Suppressor macrophage treated with lipopolysaccharide for 1 hour (primary cell): ENCODE data around the gene MMP25.

Experiments used
- DNase-seq, 3 donors: peaks; one replicate each; pipeline ENCODE4 v3.0.0-alpha.2; 2020 to 2022

MMP25 gene, protein sequence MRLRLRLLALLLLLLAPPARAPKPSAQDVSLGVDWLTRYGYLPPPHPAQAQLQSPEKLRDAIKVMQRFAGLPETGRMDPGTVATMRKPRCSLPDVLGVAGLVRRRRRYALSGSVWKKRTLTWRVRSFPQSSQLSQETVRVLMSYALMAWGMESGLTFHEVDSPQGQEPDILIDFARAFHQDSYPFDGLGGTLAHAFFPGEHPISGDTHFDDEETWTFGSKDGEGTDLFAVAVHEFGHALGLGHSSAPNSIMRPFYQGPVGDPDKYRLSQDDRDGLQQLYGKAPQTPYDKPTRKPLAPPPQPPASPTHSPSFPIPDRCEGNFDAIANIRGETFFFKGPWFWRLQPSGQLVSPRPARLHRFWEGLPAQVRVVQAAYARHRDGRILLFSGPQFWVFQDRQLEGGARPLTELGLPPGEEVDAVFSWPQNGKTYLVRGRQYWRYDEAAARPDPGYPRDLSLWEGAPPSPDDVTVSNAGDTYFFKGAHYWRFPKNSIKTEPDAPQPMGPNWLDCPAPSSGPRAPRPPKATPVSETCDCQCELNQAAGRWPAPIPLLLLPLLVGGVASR

DNA sequence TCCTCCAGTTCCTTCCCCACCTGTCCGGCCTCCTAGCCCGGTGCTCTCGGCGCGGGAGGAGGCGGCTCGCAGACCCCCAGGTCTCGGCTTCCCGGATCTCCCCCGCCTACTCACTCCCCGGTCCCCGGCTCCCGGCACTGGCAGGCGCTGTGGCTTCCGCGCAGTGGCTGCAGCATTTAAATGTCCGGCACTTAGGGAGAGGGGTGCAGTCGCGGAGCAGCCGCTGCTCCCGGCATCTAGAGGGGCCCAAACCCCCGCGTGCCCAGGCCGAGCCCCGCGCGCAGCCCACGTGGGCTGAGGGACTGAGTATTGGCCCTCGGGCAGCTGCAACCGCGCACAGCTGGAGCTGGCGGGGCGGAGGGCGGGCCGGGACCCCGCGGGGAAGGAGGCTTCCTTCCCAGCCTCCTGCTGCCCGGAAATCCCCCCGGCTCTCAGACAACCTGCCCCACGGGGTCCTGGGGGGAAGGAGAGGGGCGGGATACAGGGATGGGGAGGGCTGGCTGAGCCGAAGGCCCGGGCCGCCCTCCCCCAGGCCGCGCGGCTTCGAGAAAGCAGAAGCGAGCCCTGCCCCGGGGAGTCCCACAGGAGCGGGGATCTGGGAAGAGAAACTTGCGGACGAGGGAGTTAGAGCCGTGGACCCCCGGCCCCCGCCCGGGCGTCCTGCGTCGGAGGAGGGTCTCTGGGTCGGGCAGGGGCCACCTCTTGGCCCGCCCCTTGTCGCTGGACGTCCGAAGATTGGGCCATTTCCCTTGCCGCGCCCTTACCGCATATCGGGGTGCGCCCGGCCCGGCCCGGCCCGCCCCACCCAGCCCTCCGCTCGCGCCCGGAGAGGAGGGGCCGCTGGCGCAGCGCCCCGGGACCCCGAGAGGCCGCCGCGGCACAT lies at the start of gene MMP25:
TSS of gene MMP25 (plus strand) at position 804 of the 883 bp plus-strand sequence. CDS start 357 bp downstream, outside the sequence.
- peak; percentile 78 to 92 (median 83) for DNase-seq

DNA sequence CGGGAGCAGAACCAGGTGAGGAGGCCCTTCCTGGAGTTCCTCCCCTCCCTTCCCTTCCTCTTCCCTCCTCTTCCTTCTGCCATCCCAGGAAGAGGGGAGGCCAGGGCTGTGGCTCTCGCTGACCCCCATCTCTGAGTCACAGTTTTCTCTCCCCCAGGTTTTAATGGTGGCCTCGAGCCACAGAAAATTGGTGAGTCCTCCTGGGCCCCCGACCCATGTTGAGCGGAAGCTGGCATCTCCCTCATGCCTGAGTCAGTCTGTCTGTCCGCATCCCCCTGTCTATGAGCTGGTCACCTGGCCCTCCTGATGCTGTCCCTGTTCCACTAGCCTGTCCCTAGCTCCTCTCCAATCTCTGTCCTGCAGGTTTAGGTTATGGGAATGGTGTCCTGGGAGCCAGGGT lies 46.4 kb upstream of the MMP25 start:
- DNase-seq: no peak

DNA sequence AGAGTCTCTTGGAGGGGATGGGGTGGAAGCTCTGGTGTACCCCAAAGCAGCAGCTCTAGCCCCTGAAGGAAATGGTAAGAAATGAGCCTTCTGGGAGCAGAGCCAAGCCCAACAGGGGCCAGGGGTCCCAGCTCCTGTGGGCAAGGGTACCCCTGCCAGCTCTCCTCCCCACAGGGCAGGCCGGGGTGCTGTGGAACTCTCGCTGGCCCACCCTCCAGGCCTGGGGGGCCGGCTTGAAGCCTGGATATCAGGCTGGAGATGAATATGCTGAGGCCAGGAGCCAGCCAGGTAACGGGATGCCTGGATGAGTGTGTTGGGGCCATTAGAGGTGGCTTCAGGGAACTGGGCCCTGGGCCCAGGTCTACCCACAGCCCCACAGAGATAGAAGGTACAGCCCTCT lies 45.8 kb upstream of the MMP25 start:
- no peak for DNase-seq

DNA sequence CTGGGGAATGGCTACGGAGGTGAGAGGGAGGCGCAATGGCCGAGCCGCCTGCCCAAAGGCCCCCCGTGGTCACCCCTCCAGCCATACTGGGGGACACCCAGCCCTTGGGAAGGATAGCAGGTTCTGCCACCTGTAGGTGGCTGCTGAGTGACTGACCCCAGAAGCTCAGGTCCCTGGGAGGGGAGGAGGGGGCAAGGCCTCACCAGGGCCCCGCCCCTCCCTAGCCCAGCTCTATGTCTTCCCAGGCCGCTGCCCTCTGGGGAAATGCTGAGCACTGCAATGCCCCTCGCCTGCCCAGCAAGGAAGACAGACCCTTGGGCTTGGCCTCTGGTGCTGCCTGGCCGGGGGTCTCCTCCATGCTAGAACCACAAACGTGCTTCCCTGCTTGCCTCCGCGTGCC lies 45.0 kb upstream of the MMP25 start:
- no peak for DNase-seq

DNA sequence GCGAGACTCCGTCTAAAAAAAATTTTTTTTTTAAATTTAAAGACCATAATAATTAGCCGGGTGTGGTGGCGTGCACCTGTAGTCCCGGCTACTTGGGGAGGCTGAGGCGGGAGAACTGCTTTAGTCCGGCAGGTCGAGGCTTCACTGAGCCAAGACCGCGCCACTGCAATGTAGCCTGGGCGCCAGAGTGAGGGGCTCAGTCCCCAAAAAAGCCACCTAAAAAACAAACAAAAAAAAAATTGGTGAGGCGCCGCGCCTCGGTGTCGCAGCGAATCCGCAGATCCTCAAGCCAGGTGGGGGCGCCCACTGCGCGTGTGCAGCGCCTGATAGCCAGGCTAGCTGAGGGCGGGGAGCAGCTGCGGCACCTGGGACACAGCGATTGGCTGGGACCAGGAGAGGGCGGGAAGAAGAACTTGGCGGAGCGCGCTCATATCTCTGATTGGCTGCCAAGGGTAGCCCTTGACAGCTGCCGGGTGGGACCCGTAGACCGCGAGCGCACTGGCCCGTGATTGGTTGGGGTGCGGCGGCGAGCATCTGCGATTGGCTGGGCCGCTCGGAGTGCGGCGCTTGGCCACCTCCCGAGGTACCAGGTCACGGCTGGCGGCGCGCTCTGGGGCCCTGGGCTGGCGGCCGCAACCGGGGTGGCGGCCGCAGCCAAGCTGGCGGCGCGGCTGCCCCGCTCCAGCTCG lies 42.6 kb upstream of the MMP25 start:
- peak; percentile 98 to 99 (median 98) for DNase-seq

DNA sequence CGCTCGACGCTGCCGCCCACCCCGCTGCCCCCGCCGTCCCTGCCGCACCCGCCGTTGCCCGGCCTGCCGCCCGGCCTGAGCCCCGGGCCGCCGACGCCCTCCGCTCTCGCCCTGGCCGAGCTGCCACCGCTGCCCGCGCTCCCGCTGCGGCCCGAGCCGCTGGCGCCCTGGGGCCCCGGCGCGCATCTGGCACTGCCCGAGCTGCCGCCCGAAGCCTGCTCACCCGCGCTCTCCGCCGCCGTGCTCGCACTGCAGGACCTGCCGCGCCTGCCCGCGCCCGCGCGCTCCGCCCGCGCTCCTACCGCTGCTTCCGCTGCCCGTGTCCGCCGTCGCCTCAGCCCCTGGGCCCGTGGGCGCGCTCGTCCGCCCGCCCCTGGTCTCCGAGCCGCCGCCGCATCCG lies 42.0 kb upstream of the MMP25 start:
- peak in 2 of 3 donors; percentile 39 to 73 for DNase-seq

DNA sequence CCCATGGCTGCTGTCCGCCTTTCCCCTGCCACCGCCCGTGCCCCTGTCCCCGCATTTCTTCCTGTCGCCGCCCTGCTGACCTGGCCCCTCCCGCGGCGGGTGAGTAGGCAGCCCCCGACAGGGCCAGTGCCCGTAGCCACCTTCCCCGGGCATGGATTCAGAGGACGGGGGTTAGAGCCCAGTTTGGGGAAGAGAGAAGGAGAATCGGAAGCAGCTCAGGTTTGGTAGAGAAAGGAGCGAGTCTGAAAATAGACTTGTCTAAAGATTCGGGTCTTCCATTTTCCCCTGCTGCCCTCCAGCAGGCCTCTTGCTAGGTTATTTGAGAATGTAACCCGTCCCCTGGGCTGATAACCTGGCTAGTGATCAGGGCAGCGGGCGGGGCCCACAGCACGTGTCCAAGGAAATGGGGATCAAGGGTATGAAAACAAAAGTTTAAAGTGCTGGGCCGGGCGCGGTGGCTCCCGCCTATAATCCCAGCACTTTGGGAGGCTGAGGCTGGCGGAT lies 41.5 kb upstream of the MMP25 start:
- peak in 2 of 3 donors; percentile 41 to 54 for DNase-seq

DNA sequence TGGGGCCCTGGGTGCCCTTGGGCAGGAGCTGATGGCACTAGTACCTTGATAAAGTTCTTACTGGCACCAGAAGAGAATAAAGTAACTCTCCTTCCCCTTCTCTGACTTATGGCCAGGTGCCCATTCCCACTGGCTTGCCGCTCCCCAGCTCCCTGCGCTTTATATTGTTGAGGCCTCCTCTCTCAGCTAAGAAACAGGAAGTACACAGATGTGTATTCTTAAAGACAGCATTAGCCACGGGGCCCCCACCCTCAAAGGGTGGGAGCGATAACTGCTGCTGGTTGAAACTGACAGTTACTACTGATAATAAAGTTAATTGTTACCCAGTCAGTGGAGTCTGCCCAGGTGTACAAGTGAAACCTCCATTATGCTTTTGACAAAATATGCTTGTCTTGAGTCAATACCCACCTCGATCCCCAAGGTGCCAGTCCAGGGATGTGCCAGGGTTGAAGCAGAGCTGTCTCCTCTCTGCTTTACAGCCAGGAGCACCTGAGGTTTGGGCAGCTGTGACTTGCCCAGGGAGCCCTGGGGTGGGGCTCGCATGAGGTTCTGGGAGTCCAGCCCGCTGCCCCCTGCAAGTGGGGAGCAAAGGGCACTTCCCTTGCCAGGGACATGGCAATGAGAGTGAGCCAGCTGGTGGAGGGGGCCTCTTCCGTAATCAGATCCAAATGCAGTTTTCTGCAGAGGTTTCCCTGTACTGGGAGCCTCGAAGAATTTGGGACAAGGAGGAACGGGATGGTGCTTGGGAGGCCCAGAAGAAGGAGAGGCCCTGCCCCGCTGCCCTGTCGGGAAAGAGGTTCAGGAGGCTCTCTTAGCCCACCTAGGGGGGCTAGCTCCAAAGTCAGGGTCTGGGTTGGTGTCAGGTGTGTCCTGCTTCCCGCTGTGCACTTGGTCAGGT lies 39.1 kb upstream of the MMP25 start:
- DNase-seq: peak in 2 of 3 donors; percentile 26 to 40

DNA sequence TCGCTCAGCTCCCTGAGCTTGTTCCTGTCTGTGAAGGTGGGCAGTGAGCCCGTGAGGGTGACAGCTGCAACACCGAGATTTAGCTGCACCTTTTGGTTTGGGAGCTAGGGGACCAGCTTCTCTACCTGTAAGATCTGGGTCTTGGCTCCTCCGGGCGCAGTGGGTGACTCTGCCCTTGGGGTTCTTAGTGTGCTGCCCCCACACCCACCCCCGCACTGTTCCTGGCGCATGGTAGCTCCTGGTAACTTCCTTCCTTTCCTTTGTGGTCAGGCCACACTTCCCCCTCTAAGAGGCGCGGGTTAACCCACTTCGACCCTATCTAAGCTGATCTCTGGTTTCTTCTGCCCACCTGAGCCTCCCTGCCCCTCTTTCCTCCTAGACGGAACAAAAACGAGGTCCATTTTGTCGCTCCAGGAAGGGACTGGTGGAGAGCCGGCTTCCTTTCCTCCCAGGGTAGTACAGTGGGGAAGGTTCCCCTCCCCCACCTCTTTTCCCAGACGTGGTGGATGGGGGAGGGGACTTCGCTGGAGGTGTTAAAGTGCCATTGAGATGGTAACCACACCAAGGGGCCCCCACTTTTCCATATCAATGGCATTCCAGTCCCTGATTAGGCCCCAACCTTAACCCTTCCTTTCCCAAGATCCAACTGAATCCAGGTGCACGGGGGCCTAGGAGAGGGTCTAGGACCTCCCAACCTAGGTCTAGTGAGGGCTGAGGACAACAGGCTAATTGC lies 38.2 kb upstream of the MMP25 start:
- peak; percentile 69 to 81 (median 70) for DNase-seq

DNA sequence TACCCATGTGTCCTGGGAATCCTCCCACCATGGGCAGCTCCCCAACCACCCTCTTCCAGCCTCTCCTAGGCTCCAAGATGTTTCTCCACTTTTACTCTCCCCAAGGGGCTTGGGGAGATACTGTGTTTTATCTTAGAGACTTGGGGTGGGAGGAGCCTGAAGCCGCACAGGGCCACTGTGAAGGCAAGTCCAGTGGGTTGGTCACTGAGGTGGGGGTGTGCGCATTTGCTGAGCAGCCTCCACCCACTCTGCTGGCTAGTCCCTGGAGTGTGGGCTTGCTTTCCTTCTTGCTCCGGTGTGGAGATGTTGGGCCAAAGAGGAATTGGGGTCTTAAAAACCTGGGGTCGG lies 37.7 kb upstream of the MMP25 start:
- DNase-seq: no peak

DNA sequence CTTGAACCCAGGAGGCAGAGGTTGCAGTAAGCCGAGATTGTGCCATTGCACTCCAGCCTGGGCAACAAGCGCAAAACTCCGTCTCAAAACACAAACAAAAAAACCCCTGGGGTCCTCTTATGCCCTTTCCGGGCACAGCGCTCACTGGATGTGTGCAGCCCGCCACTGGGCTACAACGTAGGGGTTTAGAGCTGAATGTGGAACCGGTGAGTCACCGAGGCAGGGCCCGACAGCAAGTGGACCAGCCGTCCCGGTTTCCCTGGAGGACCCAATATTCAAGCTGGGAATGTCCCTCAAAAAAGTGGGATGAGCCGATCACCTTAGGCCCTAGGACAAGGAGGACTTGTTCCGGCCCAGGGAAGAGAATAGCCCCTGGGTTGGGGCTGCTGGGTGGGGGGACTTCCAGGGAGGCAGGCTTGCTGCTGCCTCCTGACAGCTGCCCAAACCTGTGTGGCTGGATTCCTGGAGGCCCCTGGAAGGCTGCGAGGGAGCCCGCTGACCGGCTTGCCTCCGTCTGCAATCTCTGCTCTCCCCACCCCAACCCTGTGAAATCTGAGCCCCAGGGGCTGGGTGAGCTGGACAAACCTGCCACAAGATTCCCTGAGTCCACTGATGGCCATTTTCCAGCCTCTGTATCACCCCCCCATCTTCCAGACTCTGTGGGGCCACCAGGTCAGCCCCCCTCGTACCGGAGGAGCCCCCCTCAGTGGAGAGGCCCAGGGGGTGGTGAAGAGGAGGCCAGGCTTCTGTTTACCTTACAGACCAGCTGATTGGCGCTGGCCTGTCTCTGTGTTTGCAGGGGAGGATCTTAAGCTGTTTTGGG lies 36.6 kb upstream of the MMP25 start:
- no peak for DNase-seq

DNA sequence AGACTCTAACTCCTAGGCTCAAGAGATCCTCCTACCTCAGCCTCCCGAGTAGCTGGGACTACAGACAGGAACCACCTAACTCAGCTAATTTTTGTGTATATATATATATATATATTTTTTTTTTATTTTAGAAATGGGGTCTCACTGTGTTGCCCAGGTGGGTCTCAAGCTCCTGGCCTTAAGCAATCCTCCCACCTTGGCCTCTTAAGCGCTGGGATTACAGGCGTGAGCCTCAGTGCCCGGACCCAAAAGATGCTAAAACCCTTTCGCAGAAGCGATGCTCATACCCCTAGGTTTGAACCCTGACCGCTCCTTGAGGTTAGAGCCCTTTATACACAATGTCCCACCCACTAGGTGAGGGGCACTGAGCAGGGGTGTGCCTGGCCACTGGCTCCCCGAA lies 35.9 kb upstream of the MMP25 start:
- no peak for DNase-seq

DNA sequence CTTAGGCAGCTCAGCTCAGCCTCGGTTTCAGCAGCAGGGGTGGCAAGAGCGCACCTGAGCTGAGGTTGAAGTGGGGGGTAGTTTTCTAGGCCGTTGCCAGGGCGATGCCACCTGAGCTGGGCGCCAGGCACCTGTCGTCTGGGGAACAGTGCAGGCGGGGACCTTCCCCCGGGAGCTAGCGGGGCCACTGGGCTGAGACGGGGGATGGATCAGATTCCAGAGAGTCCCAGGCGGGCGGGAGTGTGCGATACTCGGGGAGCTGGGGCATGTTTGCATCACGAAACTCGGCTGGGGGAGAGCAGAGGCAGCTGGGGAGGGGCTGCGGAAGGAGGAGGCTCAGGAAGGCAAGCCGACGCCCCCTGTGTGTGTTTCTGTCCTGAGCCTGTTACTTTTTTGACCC lies 34.1 kb upstream of the MMP25 start:
- no peak for DNase-seq

DNA sequence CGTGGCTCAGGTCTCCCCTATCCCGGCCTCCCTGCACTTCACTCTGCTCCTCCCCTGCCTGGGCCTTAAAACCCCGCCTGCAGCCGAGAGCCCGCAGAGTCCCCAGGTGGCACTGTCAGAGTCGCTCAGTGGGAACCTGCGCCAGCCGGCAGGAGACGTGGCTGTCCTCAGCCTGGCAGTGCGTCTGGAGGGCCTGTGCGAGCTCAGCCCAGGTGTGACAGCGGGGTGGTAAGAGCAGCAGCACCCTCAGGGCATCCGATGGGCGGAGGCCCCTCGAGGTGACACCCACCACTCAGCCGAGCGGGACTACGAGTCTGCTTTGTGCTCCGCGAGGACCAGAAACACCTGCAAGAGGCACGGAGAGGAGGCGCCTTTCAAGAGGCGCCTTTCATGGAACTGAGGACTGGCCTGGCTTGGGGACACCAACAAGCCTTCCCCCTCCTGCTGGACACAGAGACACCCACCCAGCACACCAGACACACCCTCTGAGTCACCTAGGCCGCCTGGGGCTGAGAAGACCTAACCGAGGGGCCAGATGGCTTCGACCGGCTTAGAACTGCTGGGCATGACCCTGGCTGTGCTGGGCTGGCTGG lies 33.4 kb upstream of the MMP25 start, which contains the start of gene CLDN9:
TSS of gene CLDN9 (plus strand) at position 96 of the 593 bp plus-strand sequence. CDS start at position 536, 440 bp downstream.
- no peak for DNase-seq

DNA sequence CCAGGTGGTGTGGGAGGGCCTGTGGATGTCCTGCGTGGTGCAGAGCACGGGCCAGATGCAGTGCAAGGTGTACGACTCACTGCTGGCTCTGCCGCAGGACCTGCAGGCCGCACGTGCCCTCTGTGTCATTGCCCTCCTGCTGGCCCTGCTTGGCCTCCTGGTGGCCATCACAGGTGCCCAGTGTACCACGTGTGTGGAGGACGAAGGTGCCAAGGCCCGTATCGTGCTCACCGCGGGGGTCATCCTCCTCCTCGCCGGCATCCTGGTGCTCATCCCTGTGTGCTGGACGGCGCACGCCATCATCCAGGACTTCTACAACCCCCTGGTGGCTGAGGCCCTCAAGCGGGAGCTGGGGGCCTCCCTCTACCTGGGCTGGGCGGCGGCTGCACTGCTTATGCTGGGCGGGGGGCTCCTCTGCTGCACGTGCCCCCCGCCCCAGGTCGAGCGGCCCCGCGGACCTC lies 32.8 kb upstream of the MMP25 start:
- no peak for DNase-seq

DNA sequence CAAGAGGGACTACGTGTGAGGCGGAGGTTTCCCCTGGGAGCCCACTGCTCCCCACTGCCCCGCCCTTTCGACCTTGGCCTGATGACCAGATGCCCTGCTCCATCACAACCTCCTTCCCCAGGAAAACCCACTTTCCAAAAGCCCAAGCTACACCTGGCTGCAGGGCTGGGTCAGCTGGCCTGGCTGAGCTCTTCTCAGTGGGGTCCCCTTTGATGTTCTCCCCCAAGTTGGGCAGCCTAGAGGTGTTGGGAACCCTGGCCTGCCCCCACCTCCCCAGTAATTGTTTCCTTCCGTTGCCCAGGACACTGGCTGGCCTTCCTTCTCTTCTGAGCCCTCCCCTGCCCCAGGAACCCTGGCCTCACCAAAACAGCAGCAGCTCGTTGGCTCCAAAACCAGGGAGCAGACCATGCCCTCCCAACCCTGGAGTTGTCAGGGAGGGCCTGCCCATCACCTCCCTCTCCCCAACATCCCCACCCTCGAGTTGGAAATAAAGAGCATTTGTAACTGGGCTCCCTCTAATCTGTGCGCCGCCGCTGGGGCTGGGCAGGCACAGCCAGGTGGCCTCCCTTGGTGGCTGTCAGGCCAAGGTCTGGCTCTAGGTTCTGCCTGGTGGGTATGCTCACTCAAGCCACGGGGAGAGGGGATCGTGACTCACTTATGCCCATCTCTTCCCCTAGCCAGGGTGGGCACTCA lies 32.2 kb upstream of the MMP25 start:
- DNase-seq: no peak

DNA sequence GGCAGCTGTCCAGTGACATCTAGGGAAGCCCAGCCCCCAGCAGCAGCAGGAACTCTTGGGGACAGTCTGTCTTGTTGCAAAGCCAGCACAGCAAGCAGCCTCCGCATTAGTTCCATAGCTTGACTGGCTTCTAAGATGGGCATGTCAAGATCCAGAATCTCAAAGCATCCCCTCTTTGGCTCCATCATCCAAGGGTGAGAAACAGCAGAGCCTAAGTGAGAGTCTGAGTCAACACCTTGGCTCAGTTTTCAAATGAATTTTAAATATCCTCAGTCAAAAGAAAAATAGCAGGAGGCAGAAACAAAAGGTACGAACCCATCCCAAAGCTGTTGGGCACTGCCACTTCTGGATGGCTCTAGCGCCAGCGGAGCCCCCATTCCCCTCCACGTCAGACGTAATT lies 31.4 kb upstream of the MMP25 start:
- DNase-seq: no peak

DNA sequence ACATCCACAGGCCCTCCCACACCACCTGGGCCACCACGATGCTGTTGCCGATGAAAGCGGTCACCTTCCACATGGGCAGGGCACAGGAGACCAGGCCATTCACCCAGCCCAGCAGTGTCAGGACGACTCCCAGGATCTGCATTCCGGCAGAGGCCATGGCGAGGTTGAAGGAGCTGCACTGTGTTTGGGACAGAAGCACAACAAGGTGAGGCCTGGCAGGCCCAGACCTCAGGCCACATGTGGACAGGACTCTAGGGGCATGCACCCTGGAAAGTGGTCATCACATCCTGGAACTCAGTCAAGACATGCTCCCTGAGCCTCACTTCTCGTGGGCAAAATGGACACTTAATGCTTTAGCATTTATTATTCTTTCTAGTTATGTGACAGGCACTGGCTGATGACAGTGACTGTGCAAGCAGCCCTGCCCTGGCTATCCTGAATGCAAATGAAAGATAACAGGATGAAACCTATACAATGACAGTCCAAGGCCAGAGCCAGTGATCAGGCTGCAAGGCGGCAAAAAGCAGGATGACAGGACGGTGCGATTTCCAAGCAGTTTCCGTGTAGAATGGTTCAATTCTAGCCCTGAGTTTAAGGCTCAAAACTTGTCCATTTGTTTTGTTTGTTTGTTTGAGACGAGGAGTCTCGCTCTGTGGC lies 30.4 kb upstream of the MMP25 start:
- DNase-seq: no peak
